ENCODE measurements around the gene RPAP3. TPM values are rescaled to one million over a fixed set of nuclear protein-coding genes. Genes with fewer than 3 reads are reported as not detected.

RPAP3 gene
- total and polyA plus RNA-seq, 2 of the 4 experiments (the other 2 are of a cell fraction), result 10.6 to 13.4 TPM

GRCh38 chr12:47634127-47634526 is 71.7 kb downstream of the RPAP3 start:
- in situ Hi-C loops (cut with MboI; ENCODE audit: low sequenced_read_pairs), result no loop called here

More at GRCh38 chr12:47634127-47634526, 71.7 kb downstream of the RPAP3 start:
- H2BK20ac ChIP-seq (ENCODE audit: low read depth, low read length), result no peak overlapping the region
- H4K91ac ChIP-seq (ENCODE audit: insufficient read depth, low read depth, low read length), result no peak overlapping the region
- ChIA-PET CTCF (no interaction called here), POLR2A (ENCODE audit: unreplicated experiment) (no interaction called here)
- H2AK9ac ChIP-seq (replicated peaks; ENCODE audit: low read depth, low read length, poor library complexity), result no peak overlapping the region
- H2AFZ ChIP-seq (replicated peaks; ENCODE audit: low read length, poor library complexity), result no peak overlapping the region
- H4K20me1 ChIP-seq (ENCODE audit: insufficient read depth, low read length), result no peaks in the 10 kb centered on the region
- no peak overlapping the region for H3K9ac ChIP-seq (ENCODE audit: low read depth, low read length)
- H2BK5ac ChIP-seq (ENCODE audit: low read depth, low read length, poor library complexity, severe bottlenecking), result no peak overlapping the region
- no peak overlapping the region for H4K5ac ChIP-seq (ENCODE audit: low read depth, low read length)
- no peak for DNase-seq
- no peak overlapping the region for H3K4me3 ChIP-seq (ENCODE audit: insufficient read depth, low read depth, low read length)
- intact Hi-C loops (cut with micrococcal nuclease) (no loop called here), dilution Hi-C loops (cut with HindIII; ENCODE audit: low sequenced_read_pairs, unreplicated experiment) (no loop called here)
- H2AK5ac ChIP-seq (ENCODE audit: low read depth, low read length), result no peak overlapping the region
- no peak overlapping the region for H3K4ac ChIP-seq (ENCODE audit: low read depth, low read length)
- no peak overlapping the region for H2BK15ac ChIP-seq (ENCODE audit: low read depth, low read length)
- ATAC-seq (ENCODE audit: low read depth), result no peak
- no peak overlapping the region for H3K14ac ChIP-seq (replicated peaks; ENCODE audit: low read depth, low read length)
- no peak overlapping the region for H3K23ac ChIP-seq (ENCODE audit: low read depth, low read length)
- no peaks in the 10 kb centered on the region for H3K79me1 ChIP-seq (ENCODE audit: low read depth in 1 of 2, low read length in 2 of 2)
- H3K36me3 ChIP-seq (ENCODE audit: control insufficient read depth, insufficient read depth, low read length), result no peaks in the 10 kb centered on the region; the same call in 1 of the 2 replicates
- no peaks in the 10 kb centered on the region; the same call in 1 of the 2 replicates for H3K9me3 ChIP-seq (ENCODE audit: control insufficient read depth, insufficient read depth, low read length)
- H3K27me3 ChIP-seq (ENCODE audit: control insufficient read depth, insufficient read depth, low read length), result no peaks in the 10 kb centered on the region
- no peak overlapping the region for H3K4me2 ChIP-seq (ENCODE audit: low read depth, low read length)
- H3K56ac ChIP-seq (ENCODE audit: extremely low read depth, insufficient read depth, low read length), result no peak overlapping the region
- no TSS peak for BruUV-seq (replicated peaks)
- TF ChIP-seq RCOR1 (IDR thresholded peaks at IDR 0.05; ENCODE audit: insufficient replicate concordance, low read length) (no peak), MAZ (IDR thresholded peaks at IDR 0.05; ENCODE audit: borderline replicate concordance, low read depth, low read length) (no peak), MXI1 (IDR thresholded peaks at IDR 0.05; ENCODE audit: borderline replicate concordance, low read depth, low read length) (no peak), RFX5 (IDR thresholded peaks at IDR 0.05; ENCODE audit: low read depth, low read length) (no peak), CHD1 (IDR thresholded peaks at IDR 0.05; ENCODE audit: low read depth, low read length) (no peak)
- no peaks in the 10 kb centered on the region for H3K4me1 ChIP-seq (ENCODE audit: control insufficient read depth, insufficient read depth, low read length)
- WGBS, 2 experiments (ENCODE audit: extremely low coverage in 2 of 2, insufficient read length in 1 of 2), result no CpG with 5 or more reads among the region's 16 CpGs
- H3K9me1 ChIP-seq (ENCODE audit: insufficient read depth, low read length), result no peaks in the 10 kb centered on the region
- no peak overlapping the region for H4K8ac ChIP-seq (ENCODE audit: low read depth in 2 of 2, low read length in 2 of 2)
- H2BK120ac ChIP-seq (ENCODE audit: low read depth, low read length), result no peak overlapping the region
- H3K18ac ChIP-seq (ENCODE audit: low read depth, low read length), result no peak overlapping the region
- H3K27ac ChIP-seq (ENCODE audit: insufficient read depth, low read length), result no peak overlapping the region
